HG03064 (cell line): ENCODE data around the gene NQO2.

Experiments used
- ATAC-seq: cut with Tn5 transposase; IDR thresholded peaks from one replicate; pipeline ENCODE4 v1.9.1; 2021; ENCODE audit warnings: low read depth; ENCODE audit not compliant: unreplicated experiment

NQO2 gene

GRCh38 chr6:2999618-3000557, at the start of gene NQO2:
Gene NQO2, plus strand, starts transcription at chr6:2999894. Its CDS starts 6,659 bp downstream, at chr6:3006553.
- peak; percentile 62 for ATAC-seq

- ATAC-seq = no peak
These were observed 49.0 kb upstream of the NQO2 start for GRCh38 chr6:2950713-2951112.

- no peak for ATAC-seq
These were observed 48.0 kb upstream of the NQO2 start for GRCh38 chr6:2951728-2952127.

- no peak for ATAC-seq
These were observed 47.1 kb upstream of the NQO2 start for GRCh38 chr6:2952557-2953095.

GRCh38 chr6:2953098-2953497, 46.6 kb upstream of the NQO2 start:
- no peak for ATAC-seq

- ATAC-seq = no peak
These were observed 42.6 kb upstream of the NQO2 start for GRCh38 chr6:2956930-2957685.

GRCh38 chr6:2957696-2958330, 41.9 kb upstream of the NQO2 start:
- no peak for ATAC-seq

GRCh38 chr6:2958331-2958711, 41.4 kb upstream of the NQO2 start:
- ATAC-seq = no peak

GRCh38 chr6:2958776-2959175, 40.9 kb upstream of the NQO2 start:
- no peak for ATAC-seq

- ATAC-seq = no peak
These were observed 39.6 kb upstream of the NQO2 start for GRCh38 chr6:2959909-2960719.

- no peak for ATAC-seq
These were observed 38.8 kb upstream of the NQO2 start for GRCh38 chr6:2960935-2961334.

- ATAC-seq = no peak
These were observed 38.2 kb upstream of the NQO2 start for GRCh38 chr6:2961506-2961905.

GRCh38 chr6:2962004-2962403, 37.7 kb upstream of the NQO2 start:
- ATAC-seq = no peak

GRCh38 chr6:2962636-2963035, 37.1 kb upstream of the NQO2 start:
- no peak for ATAC-seq

- ATAC-seq = no peak
These were observed 35.9 kb upstream of the NQO2 start for GRCh38 chr6:2963756-2964155.

- no peak for ATAC-seq
These were observed 34.7 kb upstream of the NQO2 start for GRCh38 chr6:2964793-2965505.

- no peak for ATAC-seq
These were observed 33.3 kb upstream of the NQO2 start for GRCh38 chr6:2966347-2966746.

GRCh38 chr6:2967936-2968335, 31.8 kb upstream of the NQO2 start:
- ATAC-seq = no peak

- no peak for ATAC-seq
These were observed 31.0 kb upstream of the NQO2 start for GRCh38 chr6:2968600-2969135.
